Kidney capillary endothelial cell (primary cell): ENCODE results near the gene MEGF9.
"Not testable (repeated sequence)": the region's sequence is repeated elsewhere in the genome, so short reads cannot be mapped to it uniquely, and the experiment has no call there.

Source experiments
- DNase-seq: peaks from one replicate; pipeline ENCODE4 v3.0.0-alpha.2; 2018; ENCODE audit warnings: low spot score

The MEGF9 gene

DNA sequence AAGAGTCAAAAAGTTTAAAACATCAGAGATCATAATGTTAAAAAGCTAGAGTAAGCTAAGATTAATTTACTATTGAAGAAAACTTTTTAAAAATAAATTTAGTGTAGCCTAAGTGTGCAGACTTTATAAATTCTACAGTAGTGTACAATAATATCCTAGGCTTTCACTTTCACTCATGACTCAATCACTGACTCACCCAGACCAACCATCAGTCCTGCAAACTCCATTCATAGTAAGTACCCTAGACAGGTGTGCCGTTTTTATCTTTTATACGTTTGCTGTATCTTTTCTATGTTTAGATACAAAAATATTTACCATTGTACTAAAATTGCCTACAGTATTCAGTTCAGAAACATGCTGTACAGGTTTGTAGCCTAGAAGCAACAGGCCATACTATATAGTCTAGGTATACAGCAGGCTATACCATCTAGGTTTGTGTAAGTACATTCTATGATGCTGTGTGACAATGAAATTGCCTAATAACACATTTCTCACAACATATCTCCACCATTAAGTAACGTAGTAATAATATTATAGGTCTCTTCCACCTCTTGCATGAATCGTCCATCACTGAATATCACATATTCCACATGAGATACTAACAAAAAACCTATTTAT, 59.2 kb downstream of the MEGF9 start:
- peak; percentile 30 for DNase-seq

DNA sequence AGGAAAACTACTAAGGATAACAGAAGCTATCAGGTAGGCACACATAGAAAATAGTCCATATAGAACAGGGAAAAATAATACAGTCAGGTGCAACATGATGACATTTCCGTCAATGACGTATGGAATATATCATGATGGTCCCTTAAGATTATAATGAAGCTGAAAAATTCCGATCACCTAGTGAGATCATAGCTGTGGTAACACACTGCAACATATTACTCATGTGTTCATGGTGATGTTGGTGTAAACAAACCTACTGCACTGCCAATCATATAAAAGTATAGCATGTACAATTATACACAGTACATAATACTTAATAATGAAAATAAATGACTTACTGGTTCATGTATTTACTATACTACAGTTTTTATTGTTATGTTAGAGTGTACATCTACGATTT, 60.0 kb downstream of the MEGF9 start:
- DNase-seq, result no peak

DNA sequence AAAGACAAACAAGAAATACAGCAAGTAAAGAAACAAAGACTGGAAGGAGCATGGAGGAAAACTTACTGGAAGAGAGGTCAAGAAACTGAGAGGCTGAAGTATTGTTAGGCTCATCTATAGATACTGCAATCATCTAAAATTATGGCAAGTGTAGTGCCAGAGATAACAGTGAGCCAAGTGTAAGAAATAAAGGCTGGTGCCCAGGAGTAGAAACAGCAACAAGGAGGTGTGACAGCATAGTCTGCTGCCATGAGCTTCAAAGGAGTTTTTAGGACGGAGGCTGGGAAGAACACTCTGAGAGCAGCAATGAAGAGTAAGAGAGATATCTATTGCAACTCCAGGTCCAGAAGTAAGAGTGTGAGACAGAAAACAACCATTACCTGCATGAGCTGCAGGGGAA, 60.5 kb downstream of the MEGF9 start:
- DNase-seq, result no peak

DNA sequence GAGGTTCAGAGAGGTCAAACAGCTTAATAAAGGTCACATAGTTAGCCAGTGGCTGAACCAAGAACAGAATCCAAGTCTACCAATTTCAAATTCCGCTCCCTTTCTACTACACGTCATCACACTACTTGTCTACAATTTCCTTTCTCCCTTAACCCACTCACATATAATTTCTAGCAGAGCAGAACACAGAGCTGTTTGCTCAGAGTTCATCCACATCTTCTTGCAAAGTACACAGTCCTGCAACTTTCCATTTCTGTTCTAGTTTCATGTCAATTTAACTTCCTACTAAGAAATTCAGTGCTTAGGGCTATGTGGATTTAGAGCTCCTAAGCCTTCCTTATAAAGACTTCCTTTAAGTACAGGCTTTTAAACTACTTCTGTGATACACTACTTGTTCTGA, 61.3 kb downstream of the MEGF9 start:
- DNase-seq, result no peak

DNA sequence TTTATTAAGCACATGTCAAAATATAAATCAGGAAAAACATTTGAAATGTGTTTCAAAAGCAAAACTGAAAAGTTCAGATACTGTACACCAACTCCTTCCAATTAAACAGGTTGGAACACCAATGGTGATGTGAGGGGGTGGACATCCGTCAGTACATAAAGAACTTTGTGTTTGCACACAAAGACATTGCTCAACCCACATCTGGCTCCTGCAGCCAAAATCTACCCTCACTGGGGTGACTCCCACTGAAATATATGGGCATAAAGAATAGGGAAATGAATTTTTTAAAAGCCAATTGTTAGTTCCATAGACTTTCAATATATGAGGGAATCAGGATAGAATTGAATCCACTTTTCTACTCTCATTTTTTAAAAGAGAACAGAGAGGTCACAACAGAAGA, 63.9 kb downstream of the MEGF9 start:
- no peak for DNase-seq

DNA sequence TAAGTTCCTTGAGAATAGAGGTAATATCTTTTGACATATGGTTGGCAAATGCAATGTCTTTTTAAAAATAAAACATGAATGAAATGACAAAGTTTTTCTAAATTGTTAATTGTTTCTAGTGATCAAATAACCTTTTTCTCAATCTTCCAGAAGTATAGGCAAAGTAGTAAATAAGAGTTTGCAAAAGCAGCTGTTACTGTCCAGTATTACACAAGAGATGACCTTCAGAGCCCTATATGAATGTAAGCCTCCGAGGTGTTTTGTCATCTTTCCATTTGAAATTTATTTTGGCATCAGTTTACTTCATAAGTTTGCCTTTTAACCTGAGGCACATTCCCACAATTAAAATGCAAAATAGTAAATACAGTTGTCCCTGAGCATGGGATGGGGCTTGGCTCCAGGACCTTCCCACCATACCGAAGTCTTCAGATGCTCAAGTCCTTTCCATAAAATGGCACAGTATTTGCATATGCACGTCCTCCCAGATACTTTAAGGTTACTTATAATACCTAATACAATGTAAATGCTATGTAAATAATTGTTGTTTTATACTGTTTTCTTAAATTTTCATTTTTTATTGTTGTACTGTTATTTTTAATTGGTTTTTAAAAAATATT, 65.6 kb downstream of the MEGF9 start:
- no peak for DNase-seq

DNA sequence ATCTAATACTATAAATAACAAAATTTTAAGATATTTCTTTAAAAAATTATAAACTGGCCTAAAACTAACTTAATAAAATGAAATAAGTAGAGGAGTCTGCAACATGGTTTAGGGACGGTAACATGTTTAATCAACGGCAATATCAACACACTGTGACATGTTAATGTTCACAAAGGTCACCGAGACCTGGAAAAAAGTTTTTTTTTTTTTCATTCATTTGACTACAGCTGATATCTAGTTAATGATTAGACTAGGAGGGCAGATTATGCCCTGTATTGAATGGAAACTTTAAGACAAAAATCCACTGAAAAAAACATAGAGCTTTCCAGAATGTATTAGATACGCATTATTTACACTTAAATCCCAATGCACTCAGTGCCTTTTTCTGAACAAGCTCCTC, 67.3 kb downstream of the MEGF9 start:
- no peak for DNase-seq

DNA sequence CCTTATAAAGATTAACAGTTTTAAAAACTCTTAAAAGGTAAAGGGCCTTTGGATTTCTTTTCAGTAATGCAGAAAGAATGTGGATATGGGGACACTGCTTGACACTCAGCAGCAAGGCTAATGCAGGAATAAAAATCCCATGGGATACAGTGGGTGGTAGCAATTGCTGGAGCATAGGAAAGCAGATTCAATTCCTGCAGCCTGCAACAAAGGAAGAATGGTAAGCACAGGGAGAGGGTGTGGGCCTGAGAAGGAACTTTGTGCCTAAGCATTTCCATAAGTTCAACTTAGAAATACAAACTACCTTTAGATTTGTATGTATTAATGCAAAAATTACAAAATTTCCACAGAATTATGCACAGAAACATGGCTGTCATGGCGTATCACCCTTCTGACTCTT, 68.5 kb downstream of the MEGF9 start:
- no peak for DNase-seq

DNA sequence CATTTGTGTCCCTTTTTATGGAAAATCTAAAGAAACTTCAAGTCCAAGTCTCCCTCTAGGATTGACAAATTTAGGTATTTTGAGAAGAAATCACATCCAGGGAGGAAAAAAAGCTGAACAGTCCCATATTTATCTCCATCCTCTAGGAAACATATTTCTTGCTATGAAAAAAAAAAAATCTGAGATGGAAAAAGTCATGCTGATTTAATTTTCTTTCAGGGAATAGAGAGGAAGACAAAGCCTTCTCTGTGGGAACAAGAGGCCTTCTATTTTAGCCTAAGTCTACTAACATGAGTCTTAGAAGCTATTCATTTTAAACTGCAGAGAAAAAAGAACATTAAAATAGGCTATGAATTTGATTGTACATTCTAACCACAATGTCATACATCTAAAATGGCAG, 71.2 kb downstream of the MEGF9 start:
- DNase-seq, result no peak

DNA sequence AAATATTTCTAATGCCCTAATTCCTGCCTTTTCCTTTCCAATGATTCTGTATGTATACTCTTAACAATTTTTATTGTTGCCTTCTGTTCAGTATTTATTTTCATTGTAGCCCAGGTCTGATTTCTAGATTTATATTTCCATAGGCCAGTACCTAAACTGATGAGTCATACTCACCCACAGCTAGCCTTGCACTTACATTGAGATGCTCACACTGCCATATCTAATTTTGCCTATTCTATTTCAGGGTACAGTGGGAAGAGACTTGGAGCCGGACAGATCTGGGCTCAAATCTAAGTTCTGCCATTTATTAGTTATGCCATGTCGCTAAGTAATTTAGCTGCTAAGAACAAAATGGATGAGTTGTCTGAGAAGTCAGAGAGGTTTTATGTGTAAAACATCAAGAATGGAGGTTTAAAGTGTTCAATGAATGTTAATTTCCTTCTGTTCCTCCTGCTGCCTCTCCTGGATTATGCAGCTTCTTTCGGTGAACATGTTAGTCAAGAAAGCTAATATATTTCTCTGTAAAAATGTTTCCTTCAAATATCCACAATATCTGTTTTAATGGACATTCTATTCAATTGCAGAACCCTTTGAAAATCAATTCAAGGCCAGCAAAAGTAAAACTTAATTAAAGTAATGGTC, 72.0 kb downstream of the MEGF9 start:
- DNase-seq, result no peak

DNA sequence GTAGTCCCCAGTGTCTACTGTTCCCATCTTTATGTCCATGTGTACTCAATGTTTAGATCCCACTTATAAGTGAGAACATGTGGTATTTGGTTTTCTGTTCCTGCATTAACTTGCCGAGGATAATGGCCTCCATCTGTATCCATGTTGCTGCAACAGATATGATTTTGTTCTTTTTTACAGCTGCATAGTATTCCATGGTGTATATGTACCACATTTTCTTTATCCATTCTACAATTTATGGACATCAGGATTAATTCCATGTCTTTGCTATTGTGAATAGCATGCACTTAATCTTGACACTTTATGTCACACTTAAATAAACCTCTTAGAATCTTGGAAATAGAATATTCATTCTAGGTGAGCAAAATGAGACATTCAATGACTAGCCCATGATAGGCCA, 73.4 kb downstream of the MEGF9 start:
- not testable (repeated sequence) for DNase-seq

DNA sequence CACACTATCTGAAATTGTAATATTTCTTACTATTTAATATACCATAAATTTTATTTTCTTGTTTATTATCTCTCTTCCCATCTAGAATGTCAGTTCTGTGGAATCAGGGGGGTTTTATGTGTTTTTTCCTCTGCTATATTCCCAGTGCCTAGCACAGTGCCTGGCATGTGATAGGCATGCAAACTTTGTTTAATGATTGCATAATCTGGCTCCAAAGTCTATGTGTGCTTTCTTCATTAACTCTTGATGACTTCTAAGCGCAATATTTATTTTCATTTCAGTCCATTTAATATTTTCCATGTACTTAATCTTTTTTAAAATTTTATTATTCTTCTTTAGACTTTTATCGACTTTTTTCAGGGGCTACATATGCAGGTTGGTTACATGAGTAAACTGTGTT, 73.9 kb downstream of the MEGF9 start:
- no peak for DNase-seq

DNA sequence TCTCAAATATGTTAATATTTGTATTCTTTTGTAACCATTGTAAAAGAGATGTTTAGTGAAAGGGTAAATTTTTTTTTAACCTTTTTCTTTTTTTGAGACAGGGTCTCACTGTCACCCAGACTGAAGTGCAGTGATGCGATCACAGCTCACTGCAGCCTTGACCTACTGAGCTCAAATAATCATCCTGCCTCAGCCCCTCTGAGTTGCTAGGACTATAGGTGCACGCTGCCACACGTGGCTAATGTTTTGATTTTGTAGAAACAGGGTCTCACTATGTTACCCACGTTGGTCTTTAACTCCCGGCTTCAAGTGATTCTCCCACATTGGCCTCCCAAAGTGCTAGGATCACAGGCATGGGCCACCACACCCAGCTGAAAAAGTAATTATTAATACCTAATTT, 76.4 kb downstream of the MEGF9 start:
- DNase-seq, result no peak

DNA sequence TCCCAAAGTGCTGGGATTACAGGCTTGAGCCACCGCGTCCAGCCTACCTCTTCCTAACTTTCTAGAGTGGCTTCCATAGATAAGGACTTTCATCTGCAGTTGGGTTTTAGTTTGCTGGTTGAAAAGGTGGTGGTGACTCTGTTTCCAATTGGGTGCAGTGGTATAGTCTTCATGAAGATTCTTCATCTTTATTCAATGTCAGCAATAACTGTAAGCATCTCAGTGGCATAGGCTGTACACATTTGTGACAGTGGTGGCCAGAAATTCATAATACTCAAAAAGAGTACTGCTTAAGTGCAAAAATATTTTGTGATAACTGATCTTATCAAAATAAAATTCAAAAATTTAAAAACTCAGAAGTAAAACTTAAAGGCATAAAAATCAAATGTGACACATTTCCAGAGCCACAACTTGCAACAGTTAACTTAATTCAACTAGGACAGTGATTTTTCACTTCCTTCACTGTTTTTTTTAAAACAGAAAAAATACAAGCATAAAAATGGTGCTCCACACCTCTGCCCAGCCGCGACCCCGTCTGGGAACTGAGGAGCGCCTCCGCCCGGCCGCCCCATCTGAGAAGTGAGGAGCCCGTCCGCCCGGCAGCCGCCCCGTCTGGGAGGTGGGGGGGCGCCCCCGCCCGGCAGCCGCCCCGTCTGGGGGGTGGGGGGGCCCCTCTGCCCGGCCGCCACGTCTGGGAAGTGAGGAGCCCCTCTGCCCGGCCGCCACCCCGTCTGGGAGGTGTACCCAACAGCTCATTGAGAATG, 77.9 kb downstream of the MEGF9 start:
- no peak for DNase-seq

DNA sequence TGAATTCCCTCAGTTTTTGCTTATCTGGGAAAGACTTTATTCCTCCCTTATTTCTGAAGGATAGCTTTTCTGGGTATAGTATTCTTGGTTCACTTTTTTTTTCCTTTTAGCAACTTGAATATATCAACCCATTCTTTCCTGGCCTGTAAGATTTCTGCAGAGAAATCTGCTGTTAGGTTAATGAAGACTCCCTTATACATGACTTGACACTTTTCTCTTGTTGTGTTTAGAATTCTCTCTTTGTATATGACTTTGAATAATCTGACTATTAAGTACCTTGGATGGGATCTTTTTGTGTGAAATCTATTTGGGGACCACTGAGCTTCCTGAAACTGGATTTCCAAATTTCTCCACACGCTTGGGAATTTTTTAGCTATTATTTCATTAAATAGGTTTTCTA, 79.3 kb downstream of the MEGF9 start:
- no peak for DNase-seq

DNA sequence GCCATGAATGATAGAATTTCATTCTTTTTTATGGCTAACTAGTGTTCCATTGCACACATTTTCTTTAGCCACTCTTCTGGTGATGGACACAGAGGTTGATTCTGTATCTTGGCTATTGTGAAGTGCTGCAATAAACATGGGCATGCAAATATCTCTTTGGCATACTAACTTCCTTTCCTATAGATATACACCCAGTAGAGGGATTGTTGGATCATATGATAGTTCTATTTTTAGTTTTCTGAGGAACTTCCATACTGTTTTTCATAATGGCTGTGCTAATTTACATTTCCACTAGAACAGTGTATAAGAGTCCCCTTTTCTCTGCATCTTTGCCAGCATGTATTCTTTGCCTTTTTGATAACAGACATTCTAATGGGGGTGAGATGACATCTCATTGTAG, 83.9 kb downstream of the MEGF9 start:
- DNase-seq, result no peak

DNA sequence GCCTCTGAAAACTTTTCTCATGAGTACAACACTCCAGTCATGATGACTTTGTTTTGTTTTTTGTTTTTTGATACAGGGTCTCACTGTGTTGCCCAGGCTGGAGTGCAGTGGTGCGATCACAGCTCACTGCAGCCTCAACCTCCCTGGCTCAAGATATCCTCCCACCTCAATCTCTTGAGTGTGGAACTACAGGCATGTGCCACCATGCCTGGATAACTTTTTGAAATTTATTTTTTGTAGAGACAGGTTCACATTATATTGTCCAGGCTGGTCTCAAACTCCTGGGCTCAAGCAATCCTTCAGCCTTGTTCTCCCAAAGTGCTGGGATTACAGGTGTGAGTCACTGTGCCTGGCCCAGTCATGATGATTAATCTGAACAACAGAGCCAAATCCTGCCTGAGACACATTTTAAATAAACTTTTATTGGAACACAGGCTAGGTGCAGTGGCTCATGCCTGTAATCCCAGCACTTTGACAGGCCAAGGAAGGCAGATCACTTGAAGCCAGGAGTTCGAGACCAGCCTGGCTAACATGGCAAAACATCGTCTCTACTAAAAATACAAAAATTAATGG, 85.3 kb downstream of the MEGF9 start:
- DNase-seq, result not testable (repeated sequence)

DNA sequence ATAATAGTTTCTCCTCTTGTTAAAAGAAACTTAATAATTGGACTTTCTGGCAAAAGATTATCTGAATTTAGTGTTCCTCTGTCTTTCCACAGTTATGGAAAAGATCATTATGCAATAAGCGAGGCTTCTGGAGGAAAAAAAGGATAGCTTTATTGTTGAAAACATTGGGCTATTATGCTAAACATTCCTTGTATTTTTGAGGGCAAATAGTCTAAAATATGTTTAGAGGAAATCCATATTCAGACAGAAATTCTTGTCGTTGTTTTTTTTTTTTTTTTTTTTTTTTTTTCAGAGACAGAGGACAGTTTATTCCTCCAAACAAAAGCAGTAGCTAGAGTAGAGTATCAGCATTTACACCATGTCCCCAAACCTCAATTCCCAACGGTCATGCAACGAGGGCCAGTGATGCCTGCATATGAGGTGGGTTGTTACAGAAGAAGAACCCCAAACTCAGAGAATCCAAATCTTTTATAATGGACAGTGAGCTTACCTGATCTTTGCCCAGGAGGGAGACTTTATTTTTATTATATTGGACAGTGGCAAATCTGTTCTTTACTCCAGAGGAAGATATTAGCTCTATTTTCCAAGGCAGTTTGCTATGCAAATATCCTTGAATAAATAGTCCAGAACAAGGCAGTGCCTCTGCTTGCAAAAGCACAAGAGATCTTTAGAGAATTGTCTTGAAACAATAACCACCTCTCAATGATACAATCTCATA, 85.9 kb downstream of the MEGF9 start:
- no peak for DNase-seq

DNA sequence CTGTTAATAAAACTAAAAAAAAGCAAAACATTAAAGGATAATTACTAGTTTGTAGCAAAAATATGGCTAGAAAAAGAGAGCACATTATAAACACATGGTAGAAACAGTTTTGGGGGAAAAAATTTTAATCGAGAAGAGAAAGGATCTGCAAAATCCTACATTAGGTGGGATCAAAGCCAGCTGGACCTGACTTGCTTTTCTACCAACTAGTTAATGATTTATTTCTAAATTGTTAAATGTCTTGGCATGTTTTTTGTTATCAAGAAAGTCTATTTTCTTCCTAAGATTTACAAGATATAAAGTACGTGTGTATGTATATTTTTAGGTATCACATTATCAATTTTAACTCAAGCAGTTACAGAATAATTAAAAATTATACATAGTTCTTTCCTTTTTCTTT, 87.2 kb downstream of the MEGF9 start:
- DNase-seq, result no peak

DNA sequence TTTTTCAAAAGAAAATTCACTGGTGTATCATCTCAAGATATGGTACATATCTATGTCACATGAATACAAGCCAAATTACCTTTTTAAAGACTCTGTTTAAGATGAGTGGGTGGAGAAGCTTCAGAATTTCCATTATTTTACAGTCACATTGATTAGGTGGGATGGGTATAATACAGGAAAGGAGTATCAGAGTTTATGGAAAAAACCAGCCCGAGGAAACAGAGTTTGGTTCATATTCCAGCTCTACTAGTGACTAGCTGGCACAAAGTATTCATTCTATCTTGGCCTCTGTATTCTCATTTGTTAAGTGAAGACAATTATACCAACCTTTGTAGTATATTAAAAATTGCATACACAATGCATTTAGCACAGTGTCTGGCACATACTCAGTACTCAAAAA, 87.8 kb downstream of the MEGF9 start:
- no peak for DNase-seq

DNA sequence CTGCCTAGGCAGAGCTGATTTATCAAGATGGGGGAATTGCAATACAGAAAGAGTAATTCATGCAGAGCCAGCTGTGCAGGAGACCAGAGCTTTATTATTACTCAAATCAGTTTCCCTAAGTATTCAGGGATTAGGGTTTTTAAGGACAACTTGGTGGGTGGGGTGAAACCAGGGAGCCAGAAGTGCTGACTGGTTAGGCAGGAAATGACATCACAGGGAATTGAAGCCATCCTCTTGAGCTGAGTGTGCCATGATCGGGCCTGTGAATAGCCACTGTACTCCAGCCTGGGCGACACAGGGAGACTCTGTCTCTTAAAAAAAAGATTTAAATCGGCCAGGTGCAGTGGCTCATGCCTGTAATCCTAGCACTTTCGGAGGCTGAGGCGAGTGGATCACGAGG, 89.0 kb downstream of the MEGF9 start:
- no peak for DNase-seq

DNA sequence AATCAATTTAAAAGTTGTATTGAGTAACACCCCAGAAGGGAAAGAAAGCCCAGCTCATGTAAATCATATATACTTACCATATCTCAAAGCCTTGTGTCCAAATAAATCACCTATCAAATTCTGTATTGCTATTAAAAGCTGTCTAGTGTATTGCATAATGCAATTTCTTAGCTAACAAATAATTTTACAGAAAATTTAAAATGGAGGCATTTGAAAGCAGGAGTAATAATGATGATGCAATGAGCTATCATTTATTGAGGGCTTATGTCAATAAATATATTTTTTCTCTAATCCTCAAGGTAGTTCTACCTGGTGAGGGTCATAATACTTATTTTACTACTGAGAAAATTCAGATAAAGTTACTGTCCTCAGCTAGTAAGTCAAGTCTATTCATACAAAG, 91.5 kb downstream of the MEGF9 start:
- no peak for DNase-seq
